ENCODE measurements around the gene CRABP1.
A peak's percentile ranks its signal among the peaks of the same experiment; 100 is the strongest.

Gene CRABP1
- total RNA-seq: 0 to 0.09 (median 0) reads per million in 4 experiments

DNA sequence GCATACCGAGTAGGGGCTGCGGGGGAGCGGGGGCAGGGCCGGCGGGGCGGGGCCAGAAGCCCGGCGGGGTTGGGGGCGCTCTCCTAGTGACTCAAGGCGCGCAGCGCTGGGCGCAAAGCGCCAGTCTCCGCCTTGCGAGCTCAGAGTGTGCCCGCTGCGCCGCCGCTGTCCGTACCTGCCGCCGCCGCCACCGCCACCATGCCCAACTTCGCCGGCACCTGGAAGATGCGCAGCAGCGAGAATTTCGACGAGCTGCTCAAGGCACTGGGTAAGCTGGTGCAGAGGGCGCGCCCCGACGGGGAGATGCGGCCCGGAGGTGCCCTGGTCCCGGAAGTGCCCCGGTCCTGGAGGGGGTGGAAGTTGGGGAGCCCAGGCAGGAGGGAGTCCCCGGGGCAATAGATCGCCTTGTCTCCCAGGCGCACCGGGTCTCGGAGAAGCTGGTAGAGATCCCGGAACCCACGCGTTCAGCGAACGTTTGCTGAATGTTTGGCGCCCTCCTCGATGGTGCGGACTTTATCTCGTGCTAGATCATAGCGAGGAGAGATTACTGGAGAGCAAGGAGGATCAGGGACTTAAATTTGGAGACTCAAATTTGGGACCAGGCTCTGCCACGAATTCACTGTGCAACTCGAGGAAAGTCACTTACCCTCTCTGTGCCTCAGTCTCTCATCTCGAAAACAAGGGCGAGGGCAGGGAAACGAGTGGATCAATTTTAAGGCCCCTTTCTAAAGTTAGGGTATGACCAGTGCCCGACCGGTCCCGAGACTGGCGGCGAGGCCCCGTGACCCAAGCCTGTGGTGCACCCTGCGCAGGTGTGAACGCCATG, at the start of gene CRABP1:
CRABP1 (plus strand) TSS at position 123 of the 826 bp plus-strand sequence; CDS start at position 199, 76 bp downstream.
- DNase-seq: no peak

DNA sequence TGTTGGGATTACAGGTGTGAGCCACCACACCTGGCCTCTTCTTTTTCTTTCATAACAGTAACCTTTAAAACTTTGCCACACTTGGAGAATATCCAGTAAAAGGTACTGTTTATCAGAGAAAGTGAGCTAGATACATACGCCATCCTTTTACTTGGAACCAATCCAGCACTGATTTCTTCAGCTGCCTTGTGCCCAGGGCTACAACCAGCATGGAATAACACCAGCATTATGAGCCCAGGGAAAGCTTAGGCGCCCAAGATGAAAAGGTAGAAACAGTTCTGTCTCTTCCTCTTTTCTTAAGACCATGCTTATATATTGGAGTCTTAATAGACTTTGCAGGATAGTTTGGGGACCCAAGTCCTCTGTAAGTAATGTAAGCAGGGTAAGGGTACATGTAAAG, 49.1 kb upstream of the CRABP1 start:
- no peak for DNase-seq

DNA sequence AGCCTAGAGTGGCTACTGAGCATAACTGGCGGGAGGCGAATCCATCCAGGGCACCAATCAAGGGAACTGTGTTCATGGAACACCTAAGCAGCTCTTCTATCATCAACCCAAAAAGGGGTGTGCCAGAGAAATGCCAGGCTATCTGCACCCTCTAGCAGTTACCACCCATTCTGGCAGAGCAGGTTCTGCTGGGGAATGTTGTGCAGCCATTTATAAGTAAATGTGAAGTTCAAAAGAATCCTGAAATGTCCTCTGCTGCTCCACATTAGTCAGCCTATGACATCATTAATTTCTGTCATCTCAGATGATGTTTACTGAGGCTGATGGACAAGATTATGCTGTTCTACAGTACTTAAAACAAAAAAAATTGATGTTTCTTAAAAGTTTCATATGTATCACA, 48.5 kb upstream of the CRABP1 start:
- no peak for DNase-seq

DNA sequence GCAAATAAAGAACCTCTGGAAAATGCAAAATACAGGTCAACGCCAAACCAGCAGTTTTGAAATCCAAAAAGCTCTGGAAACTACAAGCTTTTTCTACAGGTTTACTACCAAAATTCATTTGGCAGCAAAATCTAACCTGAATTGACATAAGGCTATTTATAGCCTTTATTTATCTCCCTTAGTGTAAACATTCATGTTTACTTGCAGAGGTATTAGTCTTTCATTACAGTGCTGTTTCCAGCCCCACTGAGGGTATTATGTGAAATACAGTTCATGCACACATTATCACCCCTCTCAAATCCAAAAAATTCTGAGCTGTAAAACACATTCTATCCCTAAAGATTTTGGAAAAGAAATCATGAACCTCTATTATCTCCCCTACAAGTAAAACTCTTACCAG, 47.9 kb upstream of the CRABP1 start:
- no peak for DNase-seq

DNA sequence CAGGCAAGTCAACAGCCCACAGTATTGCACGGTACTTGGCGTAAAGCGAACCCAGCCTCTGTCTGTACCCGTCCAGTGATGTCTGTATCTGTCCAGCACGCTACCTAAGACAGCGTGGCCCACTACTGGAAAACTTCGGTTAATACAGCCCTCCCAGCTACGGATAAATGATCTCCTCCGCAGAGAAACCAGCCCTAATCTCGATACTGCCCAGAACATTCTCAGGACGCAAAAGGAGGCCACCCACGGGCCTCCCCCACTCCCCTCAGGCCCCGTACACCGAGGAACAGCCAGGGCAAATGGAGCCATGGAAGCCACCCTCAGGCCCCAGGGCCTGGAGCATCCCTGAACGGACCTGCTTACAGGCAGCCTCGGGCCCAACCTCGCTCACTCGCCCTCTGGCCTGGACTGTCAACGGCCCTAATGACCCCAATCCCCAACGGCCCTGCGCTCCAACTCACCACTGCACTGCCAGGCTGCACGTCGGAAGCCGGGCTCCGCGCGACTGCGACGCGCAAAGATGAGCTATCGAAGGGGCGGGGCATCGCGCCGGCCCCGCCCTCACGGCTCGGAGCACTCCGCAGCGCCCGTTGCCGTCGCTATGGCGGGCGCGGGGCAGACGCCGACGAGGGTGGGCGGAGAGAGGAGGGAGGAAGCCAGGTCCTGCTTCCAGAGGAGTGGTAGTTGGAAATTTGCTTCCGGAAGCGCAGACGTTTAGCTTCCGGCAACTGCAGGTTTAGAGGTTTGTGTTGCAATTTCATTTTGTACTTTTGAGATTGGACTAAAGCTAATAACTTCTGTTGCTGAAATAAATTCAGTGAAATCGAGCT, 40.8 kb upstream of the CRABP1 start, which contains the start of gene SKIC8:
SKIC8 (minus strand) TSS at position 509 of the 830 bp plus-strand sequence. CDS start 3,923 bp downstream, outside the sequence.
- DNase-seq: peak; percentile 87

DNA sequence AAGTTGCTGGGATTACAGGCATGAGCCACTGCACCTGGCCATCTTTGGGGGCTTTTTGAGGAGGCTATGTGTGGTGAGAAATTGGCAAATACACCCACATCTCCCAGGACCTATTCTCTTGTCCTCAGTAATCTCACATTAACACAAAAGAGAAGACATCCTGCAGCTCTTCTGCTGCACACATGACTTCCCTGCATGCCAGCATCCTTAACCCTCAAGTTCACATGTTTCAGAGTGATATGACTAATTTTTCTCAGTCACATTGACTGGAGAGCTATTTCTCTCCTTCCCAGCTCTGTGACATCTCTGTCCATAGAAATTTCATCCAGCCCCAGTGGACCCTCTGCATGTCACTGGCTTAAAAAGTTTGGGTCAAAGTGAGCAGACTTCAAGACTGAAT, 38.8 kb upstream of the CRABP1 start:
- DNase-seq: no peak

DNA sequence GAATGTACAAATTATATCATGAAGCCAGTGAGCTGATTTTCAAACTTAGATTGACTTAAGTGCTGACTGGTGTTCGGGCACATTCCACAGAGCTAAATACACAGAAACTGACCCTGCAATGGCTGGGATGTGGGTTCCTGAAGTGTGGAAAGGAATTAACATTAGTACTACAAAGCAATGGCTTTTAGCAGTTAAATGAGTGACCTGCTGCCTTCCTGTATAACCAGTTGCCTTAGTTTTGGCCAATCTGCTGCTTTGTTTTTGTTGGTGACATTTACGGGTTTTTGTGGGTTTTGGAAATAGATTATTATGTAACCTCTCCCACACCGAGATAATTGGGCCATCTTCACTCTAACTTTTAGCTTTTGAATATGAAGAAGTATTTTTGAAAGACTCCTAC, 38.3 kb upstream of the CRABP1 start:
- DNase-seq: no peak

DNA sequence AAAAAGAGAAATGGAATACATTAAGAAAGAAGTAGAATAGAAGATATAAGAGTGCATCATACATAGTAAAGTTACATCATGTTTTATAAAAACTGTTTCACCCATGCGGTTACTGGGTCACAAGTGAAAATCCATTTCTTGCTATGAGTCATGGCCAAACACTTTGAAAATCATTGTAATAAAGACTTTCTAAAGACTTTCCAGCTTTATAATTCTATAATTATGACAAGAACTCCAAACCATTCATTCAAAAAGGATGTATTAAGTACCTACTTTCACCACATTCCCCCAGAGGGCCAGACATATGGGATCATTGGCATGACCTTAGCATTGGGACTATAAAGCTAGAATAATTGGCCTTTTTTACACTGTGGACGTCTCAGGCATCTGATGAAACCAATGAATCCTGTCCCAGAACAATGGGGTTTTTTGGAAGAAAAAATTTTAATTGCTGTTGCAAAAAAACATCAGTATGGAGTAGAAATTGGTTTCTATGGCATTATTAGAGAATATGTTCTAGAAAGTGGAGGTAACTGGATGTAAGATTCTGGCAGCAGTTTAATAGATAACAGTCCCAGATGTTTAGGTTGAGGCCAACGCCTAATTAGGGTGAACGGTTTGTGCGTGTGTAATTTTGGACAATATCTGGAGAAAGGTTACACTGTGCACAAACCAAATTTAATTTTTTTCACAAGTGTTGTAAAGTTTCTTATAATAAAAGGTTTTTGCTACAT, 37.4 kb upstream of the CRABP1 start:
- DNase-seq: no peak

DNA sequence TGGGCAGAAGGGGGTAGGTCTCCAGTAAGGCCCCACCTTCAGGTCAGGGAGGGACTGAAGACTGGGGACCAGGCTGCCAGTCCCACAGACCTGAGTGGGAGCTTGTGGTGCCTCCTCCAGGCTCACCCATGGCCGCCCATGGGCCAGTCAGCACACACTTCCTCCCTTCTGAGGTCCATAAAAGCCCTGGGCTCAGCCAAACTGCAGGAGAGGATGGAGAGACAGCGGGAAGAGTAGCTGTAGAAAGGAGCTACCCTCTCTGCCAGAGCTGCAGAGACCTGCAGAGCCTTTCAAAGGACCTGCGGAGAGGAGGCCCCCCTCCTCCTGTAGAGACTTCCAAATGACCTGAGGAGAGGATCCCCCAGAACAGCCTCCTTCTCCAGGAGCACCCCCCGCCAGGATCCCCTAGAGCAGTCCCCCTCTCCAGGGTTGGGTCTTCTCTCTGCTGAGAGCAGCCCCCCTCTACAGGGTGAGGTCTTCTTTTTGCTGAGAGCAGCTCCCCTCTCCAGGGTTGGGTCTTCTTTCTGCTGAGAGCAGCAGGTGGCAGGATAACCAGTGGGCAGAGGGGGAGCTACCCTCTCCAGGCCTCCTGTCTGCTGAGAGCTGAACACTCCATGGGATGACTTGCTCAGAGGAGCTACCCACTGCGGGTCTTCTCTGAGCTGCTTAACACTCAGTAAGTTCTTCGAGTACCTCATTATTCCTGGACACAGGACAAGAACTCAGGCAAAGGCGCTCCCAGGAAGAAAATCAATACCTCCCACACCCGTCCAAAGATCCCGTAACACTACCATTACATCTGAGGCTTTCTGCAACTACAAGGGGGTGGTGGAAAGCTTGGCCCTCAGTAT, 35.7 kb upstream of the CRABP1 start:
- DNase-seq: no peak

DNA sequence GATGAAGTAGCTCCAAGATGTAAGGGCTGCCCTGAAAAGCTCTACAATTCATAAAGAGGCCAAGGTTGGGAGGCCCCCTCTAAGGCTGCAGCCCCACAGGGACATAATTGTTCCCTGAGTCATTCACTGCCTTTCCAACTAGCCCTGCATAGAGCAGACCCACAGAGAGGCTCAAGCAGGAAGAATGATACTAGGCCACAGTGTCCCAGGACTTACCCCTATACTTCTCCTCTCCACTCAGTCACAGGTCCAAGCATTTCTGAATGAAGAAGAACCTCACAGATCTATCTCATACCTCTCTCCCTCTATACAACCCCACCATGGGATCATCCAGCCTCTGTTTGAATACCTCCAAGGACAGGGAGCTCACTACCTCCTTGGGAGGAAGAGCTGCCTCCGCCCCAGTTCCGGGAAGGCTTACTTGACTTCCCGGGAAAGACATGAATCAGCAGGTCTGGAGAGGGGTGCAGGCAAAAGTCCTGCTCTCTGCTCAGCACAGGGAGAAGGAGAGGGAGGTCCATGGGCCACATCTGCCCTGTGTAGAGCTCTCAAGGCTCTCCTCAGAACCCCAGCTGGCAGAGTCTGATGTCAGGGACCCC, 33.9 kb upstream of the CRABP1 start:
- DNase-seq: no peak

DNA sequence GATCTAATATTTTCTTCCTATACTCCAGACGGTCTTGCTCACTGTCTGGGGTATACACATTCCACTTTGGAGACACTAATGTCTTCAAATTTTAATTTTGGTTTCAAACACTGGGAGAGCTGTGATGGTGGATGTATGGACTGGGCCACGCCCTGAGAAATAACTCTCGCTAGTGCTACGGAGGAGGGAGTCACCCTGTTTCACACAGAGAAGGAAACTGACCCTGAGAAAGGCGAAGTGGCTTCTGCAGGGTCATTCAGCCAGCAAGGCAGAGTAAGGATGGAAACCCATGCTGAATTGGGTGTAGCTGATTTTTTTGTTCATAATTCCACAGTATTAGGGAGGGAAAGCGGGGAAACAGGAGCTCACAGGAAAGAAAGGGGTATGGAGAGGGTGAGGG, 32.2 kb upstream of the CRABP1 start:
- no peak for DNase-seq

DNA sequence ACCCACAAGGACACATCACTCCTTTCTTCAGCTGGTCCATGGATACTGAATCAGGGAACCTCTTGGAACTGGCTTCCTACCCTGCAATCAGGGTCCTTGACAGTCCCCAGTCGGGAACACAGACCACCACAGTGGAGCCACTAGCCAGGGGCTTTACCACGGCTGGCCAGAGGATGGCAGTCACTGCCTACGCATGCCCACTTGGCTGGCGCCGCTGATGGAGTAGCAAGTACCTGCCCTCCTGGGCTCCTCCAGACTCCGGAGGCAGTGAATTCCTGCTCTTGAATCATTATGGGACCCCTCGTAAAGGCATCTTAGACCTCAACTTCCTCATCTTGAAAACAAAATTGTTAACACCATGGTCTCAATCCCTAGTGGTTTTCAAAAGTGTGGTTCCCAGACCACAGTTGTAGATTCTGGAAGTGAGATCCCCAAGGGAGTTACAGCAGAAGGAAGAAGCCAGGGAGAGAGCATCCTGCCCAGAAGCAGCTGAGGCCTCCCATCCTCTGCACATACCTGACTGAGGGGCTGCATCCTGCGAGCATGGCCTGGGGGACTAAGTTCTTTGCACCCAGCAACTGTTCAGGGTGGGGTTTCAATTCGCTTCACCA, 31.6 kb upstream of the CRABP1 start:
- DNase-seq: no peak

DNA sequence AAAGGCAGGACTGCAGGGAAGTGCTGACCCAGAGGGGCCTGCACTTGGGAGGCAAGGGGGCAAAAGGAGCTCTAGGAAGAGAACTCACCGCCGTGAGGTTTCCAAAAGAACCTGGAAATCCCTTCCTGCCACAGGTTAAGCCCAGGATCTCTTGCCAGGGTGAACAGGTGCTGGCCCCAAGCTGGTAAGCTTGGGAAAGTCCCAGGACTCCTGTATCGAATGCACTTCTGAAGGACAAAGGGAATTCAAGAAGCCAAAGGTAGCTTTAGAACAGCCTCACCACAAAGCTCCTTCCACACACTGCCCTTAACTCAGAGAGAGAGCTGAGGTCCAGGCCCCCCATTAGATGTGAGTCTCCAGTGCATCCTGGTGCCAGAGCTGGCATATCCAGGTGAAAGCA, 28.9 kb upstream of the CRABP1 start:
- no peak for DNase-seq

DNA sequence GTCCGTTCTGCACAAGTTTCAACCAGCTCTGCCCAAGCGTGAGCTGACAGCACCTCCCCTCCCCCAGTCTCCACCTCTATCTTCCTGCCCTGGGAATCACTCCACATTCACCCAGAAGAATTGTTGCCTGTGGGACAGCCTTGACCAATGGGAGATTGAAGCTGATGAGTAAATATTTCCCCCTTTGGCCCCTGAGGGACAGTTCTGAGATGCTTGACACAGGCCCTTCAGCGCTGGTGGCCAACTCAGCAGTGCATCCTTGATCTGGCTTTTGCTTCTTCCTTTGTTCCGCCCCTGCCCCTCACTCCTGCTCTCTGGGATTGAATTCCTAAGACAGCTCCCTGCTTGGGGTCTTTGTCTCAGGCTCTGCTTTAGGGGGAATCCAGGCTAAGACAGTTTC, 27.6 kb upstream of the CRABP1 start:
- DNase-seq: no peak

DNA sequence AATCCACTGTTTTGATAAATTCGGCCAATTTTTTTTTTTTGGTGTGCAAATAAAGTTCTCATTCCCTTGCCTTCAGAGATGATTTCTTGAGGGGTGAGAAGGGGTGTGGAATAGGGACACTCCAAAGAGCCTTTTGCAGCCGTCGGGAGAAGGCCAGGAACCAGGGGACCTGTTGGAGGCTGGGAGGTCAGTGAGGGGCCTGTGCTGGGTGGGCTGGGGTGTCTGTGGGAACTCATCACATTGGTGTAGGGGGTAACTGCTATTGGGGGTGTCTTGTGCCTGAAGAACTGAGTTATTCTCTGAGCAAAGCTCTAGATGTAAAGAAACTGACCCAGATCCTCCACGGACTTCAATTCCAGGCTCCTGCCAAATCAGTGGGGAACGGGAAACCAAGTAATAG, 27.2 kb upstream of the CRABP1 start:
- no peak for DNase-seq

DNA sequence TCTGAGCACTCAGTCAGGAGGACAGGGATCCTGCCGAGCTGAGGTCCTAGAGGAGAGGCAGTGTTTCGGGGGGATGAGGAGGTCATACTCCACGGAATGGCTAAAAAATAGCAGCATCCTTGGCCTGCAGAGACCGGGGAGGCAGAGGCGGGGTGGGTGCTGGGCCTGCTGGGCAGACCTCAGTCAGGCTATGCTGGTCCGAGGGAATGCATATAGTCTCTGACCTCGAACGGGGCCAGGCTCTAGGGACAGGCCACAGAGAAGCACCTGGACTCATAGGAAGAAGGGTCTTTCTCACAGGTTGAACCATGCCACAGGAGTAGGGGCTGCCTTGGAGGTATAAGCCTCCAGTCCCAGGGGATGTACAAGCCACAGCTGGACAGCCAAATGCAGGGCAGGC, 26.8 kb upstream of the CRABP1 start:
- no peak for DNase-seq

DNA sequence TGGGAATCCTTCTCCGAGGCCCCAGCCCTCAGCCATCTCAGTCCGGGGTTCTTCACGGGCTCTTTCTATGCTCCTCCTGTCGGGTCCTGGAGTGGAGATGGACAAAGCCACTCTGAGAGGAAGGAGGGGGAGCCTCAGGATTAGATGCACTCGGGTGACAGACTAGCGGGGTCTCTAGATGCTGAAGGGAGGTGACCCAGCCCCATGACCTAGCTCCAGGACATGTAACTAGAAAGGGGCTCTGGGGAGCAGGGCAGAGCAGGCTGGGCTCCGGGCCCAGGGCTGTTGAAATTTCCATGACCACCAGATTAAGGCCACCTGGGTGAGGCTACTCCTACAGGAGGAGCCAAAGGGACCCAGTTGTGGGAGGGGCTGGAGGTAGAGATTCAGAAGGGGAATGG, 26.0 kb upstream of the CRABP1 start:
- no peak for DNase-seq

DNA sequence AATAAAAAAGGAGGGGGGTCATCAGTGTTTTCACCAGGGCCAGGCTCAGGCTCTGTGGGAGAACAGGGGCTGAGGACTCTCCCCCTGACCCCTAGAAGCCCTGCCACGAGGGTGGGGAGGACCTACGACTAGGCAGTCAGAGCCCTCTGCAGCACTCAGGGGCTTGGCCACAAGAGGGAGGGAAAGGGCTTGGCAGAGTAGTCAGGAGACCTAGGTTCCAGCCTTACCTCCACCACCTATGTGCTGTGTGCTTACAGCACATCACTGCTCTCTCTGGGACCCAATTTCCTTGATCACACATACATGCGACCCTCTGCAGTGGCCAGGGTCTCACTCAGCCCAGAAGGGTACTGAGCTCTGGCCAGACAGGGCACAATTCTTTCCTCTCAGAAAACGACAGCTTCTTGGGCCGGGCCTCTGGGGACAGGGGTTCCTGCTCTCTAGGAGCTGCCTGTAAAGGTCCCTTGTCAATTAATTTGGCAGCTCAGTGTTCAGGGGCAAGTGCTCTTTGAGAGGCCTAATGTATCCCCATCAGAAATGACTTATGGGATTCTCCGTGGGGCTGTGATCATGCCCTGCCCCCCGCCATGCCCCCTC, 24.4 kb upstream of the CRABP1 start:
- DNase-seq: no peak

DNA sequence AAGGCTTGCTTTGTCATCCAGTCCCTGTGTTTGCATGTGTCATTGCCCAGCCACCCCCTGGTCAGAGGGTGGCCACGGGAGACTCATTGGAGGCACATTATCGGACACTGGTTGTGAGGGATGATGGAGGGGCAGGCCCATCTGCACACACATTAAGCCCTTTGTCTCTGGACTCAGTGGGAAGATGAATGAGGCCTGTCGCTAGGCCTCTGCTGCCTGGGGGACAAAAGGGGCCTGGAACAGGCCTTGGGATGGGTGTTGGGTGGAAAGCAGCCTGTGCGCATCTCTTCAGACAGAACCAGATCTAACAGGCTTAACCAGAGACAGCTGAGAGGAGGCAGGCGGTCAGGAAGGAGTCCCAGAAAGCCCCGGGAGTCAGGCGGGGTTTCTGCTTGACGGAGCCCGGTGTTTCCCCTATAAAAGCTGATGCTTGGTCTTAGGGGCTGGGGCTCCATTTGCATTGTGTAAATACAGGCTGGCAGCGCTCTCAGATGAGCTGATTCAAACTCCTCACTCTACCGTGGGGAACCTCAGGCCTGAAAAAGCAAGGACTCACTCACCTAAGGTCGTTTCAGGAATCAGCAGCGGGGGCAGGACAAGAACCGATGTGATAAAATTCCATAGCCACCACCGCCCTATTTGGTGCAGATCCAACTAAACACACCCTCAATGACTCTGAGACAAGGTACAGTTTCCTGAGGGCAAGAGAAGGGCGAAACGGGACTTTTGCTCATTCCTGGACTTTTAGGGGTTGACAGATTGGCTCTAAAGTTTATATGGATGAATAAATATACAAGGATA, 23.7 kb upstream of the CRABP1 start:
- DNase-seq: no peak

All from effector CD8-positive, alpha-beta T cell (primary cell).